ENCODE data around the gene MSGN1.

The MSGN1 gene

GRCh38 chr2:17846676-17847075 is 30.4 kb downstream of the MSGN1 start:
- Mint-ChIP-seq H3K27me3 (no peaks in the 10 kb centered on the region), H3K4me3 (no peak overlapping the region), H3K4me1 (no peaks in the 10 kb centered on the region), H3K36me3 (no peaks in the 10 kb centered on the region), H3K9me3 (no peaks in the 10 kb centered on the region), H3K27ac (no peak overlapping the region)
- ATAC-seq (ENCODE audit: low read depth) (no peak), DNase-seq (ENCODE audit: low spot score in 2 of 2) (no peak)

GRCh38 chr2:17847236-17847635 is 31.0 kb downstream of the MSGN1 start:
- DNase-seq (ENCODE audit: low spot score in 2 of 2) (no peak), ATAC-seq (ENCODE audit: low read depth) (no peak)
- H3K9me3 Mint-ChIP-seq: no peaks in the 10 kb centered on the region
- H3K4me3 Mint-ChIP-seq: no peak overlapping the region
- peaks cover 2% of the 10 kb centered on the region for H3K4me1 Mint-ChIP-seq
- no peaks in the 10 kb centered on the region for H3K36me3 Mint-ChIP-seq
- no peak overlapping the region for H3K27ac Mint-ChIP-seq
- no peaks in the 10 kb centered on the region for H3K27me3 Mint-ChIP-seq

GRCh38 chr2:17849275-17849674 is 33.0 kb downstream of the MSGN1 start:
- no peaks in the 10 kb centered on the region for H3K36me3 Mint-ChIP-seq
- no peak overlapping the region for H3K27ac Mint-ChIP-seq
- H3K9me3 Mint-ChIP-seq: no peaks in the 10 kb centered on the region
- no peak for ATAC-seq (ENCODE audit: low read depth)
- no peak overlapping the region for H3K4me3 Mint-ChIP-seq
- no peak for DNase-seq (ENCODE audit: low spot score in 2 of 2)
- peaks cover 6% of the 10 kb centered on the region for H3K27me3 Mint-ChIP-seq
- H3K4me1 Mint-ChIP-seq: peaks cover 2% of the 10 kb centered on the region

- H3K27ac Mint-ChIP-seq: no peak overlapping the region
- H3K4me3 Mint-ChIP-seq: no peak overlapping the region
- no peaks in the 10 kb centered on the region for H3K9me3 Mint-ChIP-seq
- H3K27me3 Mint-ChIP-seq: peaks cover 6% of the 10 kb centered on the region
- no peak for DNase-seq (ENCODE audit: low spot score in 2 of 2)
- H3K4me1 Mint-ChIP-seq: peaks cover 2% of the 10 kb centered on the region
- ATAC-seq (ENCODE audit: low read depth): no peak
- no peaks in the 10 kb centered on the region for H3K36me3 Mint-ChIP-seq
These were observed 33.9 kb downstream of the MSGN1 start for GRCh38 chr2:17850151-17850550.

GRCh38 chr2:17851731-17852585 is 35.7 kb downstream of the MSGN1 start:
- DNase-seq (ENCODE audit: low spot score in 2 of 2) (peak; percentile 29 to 33), ATAC-seq (ENCODE audit: low read depth) (peak; percentile 62)
- no peak overlapping the region for H3K27ac Mint-ChIP-seq
- H3K4me3 Mint-ChIP-seq: no peak overlapping the region
- H3K36me3 Mint-ChIP-seq: no peaks in the 10 kb centered on the region
- H3K9me3 Mint-ChIP-seq: no peaks in the 10 kb centered on the region
- peaks cover 2% of the 10 kb centered on the region for H3K4me1 Mint-ChIP-seq
- peaks cover 6% of the 10 kb centered on the region for H3K27me3 Mint-ChIP-seq

- H3K36me3 Mint-ChIP-seq: no peaks in the 10 kb centered on the region
- ATAC-seq (ENCODE audit: low read depth) (no peak), DNase-seq (ENCODE audit: low spot score in 2 of 2) (no peak)
- H3K4me1 Mint-ChIP-seq: peaks cover 2% of the 10 kb centered on the region
- H3K27ac Mint-ChIP-seq: no peak overlapping the region
- H3K9me3 Mint-ChIP-seq: no peaks in the 10 kb centered on the region
- H3K4me3 Mint-ChIP-seq: no peak overlapping the region
- H3K27me3 Mint-ChIP-seq: peaks cover 10% of the 10 kb centered on the region
These were observed 37.5 kb downstream of the MSGN1 start for GRCh38 chr2:17853799-17854198.

GRCh38 chr2:17857021-17857420 is 40.8 kb downstream of the MSGN1 start:
- H3K4me1 Mint-ChIP-seq: peaks cover under 1% of the 10 kb centered on the region
- no peak overlapping the region for H3K27ac Mint-ChIP-seq
- no peaks in the 10 kb centered on the region for H3K9me3 Mint-ChIP-seq
- no peak for DNase-seq (ENCODE audit: low spot score in 2 of 2)
- no peak overlapping the region for H3K4me3 Mint-ChIP-seq
- ATAC-seq (ENCODE audit: low read depth): no peak
- peaks cover 1% of the 10 kb centered on the region for H3K36me3 Mint-ChIP-seq
- peaks cover 20% of the 10 kb centered on the region for H3K27me3 Mint-ChIP-seq

- peaks cover 1% of the 10 kb centered on the region for H3K36me3 Mint-ChIP-seq
- no peak overlapping the region for H3K4me3 Mint-ChIP-seq
- H3K9me3 Mint-ChIP-seq: no peaks in the 10 kb centered on the region
- ATAC-seq (ENCODE audit: low read depth) (no peak), DNase-seq (ENCODE audit: low spot score in 2 of 2) (no peak)
- H3K27ac Mint-ChIP-seq: no peak overlapping the region
- peaks cover 20% of the 10 kb centered on the region for H3K27me3 Mint-ChIP-seq
- no peaks in the 10 kb centered on the region for H3K4me1 Mint-ChIP-seq
These were observed 41.8 kb downstream of the MSGN1 start for GRCh38 chr2:17858064-17858463.

- H3K27ac Mint-ChIP-seq: no peak overlapping the region
- H3K36me3 Mint-ChIP-seq: peaks cover 1% of the 10 kb centered on the region
- H3K4me3 Mint-ChIP-seq: no peak overlapping the region
- no peaks in the 10 kb centered on the region for H3K9me3 Mint-ChIP-seq
- no peaks in the 10 kb centered on the region for H3K4me1 Mint-ChIP-seq
- no peak for DNase-seq (ENCODE audit: low spot score in 2 of 2)
- ATAC-seq (ENCODE audit: low read depth): no peak
- H3K27me3 Mint-ChIP-seq: peaks cover 13% of the 10 kb centered on the region
These were observed 47.3 kb downstream of the MSGN1 start for GRCh38 chr2:17863539-17863938.

- Mint-ChIP-seq H3K36me3 (peaks cover 1% of the 10 kb centered on the region), H3K4me1 (peaks cover 3% of the 10 kb centered on the region), H3K4me3 (no peak overlapping the region), H3K9me3 (no peaks in the 10 kb centered on the region), H3K27me3 (peaks cover 17% of the 10 kb centered on the region), H3K27ac (no peak overlapping the region)
- DNase-seq (ENCODE audit: low spot score in 2 of 2) (no peak), ATAC-seq (ENCODE audit: low read depth) (no peak)
These were observed 48.4 kb downstream of the MSGN1 start for GRCh38 chr2:17864676-17865075.

- peaks cover 5% of the 10 kb centered on the region for H3K4me1 Mint-ChIP-seq
- no peak overlapping the region for H3K4me3 Mint-ChIP-seq
- H3K27me3 Mint-ChIP-seq: peaks cover 12% of the 10 kb centered on the region
- no peaks in the 10 kb centered on the region for H3K9me3 Mint-ChIP-seq
- ATAC-seq (ENCODE audit: low read depth) (no peak), DNase-seq (ENCODE audit: low spot score in 2 of 2) (no peak)
- H3K36me3 Mint-ChIP-seq: no peaks in the 10 kb centered on the region
- no peak overlapping the region for H3K27ac Mint-ChIP-seq
These were observed 50.9 kb downstream of the MSGN1 start for GRCh38 chr2:17867133-17867532.

Measured in memory B cell (primary cell).